Body of pancreas (tissue), 4 donors: ENCODE measurements around the gene CDK14. TPM values are rescaled to one million over a fixed set of nuclear protein-coding genes. Genes with fewer than 3 reads are reported as not detected.
"Not testable (repeated sequence)": the region's sequence is repeated elsewhere in the genome, so short reads cannot be mapped to it uniquely, and the experiment has no call there.

Experiments
- ATAC-seq: fragments of 150-250 bp; one replicate; pipeline ENCODE4 v1.9.1; 2016
- DNase-seq, 4 donors: peaks; one replicate each; pipeline ENCODE4 v3.0.0-alpha.2; 2019
- H3K27ac ChIP-seq, 4 donors: fragments of 200-600 bp; sonication (generic); 1 replicate in 3 of 4; 2 replicates in 1 of 4; pipeline versions ENCODE4 v1.5.1 to v1.6.1; 2016 to 2019; ENCODE audit warnings: mild to moderate bottlenecking in 1 of 4, mixed read lengths in 1 of 4, moderate library complexity in 1 of 4
- H3K27me3 ChIP-seq, 2 donors: fragments of 200-600 bp; sonication (generic); one replicate each; pipeline ENCODE4 v1.6.0; 2016; ENCODE audit warnings: mild to moderate bottlenecking in 1 of 2
- H3K36me3 ChIP-seq, 2 donors: fragments of 200-600 bp; sonication (generic); replicated peaks in 1 of 2; 2 replicates each; pipeline ENCODE4 v1.5.1; 2016; ENCODE audit warnings: low read depth in 2 of 2; ENCODE audit not compliant: insufficient read depth in 1 of 2
- H3K4me1 ChIP-seq: fragments of 200-600 bp; sonication (generic); one replicate; pipeline ENCODE4 v1.6.0; 2016
- H3K4me3 ChIP-seq, 2 donors: fragments of 200-600 bp; sonication (generic); 1 replicate in 1 of 2; 2 replicates in 1 of 2; pipeline ENCODE4 v1.5.1; 2016 to 2019
- H3K9me3 ChIP-seq, 3 donors: fragments of 200-600 bp; sonication (generic); 1 replicate in 2 of 3; 2 replicates in 1 of 3; pipeline ENCODE4 v1.5.1; 2016
- CTCF ChIP-seq, 7 experiments: fragments of 450-650 bp in 4 of 7; fragments of 200-600 bp in 3 of 7; sonication (generic) in 3 of 7; IDR thresholded peaks; one replicate each; pipeline ENCODE4 v1.5.1; 2016 to 2019; ENCODE audit warnings: antibody characterized with exemption in 7 of 7
- POLR2A ChIP-seq, 3 donors: fragments of 450-650 bp; IDR thresholded peaks; one replicate each; pipeline ENCODE4 v1.6.1; 2016; ENCODE audit warnings: antibody characterized with exemption in 3 of 3, mild to moderate bottlenecking in 2 of 3
- WGBS, 2 donors: methylation state at CpG; one replicate each; pipeline ENCODE4 v1.1.5; 2017; 5-methylcytosine and 5-hydroxymethylcytosine counted together
- intact Hi-C: fragments of 100-400 bp; cut with DNase I; formaldehyde crosslinking; loops from one replicate; pipeline ENCODE4 v1.15.1; 2023
- total RNA-seq, 2 donors: library from RNA; depleted of rRNA; stranded (reverse); fragments of >200 nt; gene quantifications; one replicate each; pipeline ENCODE4 v1.1.0, GENCODE V29; 2016

The CDK14 gene
- total RNA-seq, 2 donors from 2014 or later: 21.8 to 35.6 TPM

- Histone ChIP-seq H3K27ac (no peak overlapping the region), H3K4me3 (no peak overlapping the region), H3K4me1 (no peaks in the 10 kb centered on the region), H3K36me3 (no peaks in the 10 kb centered on the region), H3K27me3 (no peaks in the 10 kb centered on the region), H3K9me3 (no peaks in the 10 kb centered on the region)
- WGBS, 2 donors: 92 to 96% methylated on average over 4 of the region's 4 CpGs
- ATAC-seq (no peak), DNase-seq (no peak)
- intact Hi-C loops: no loop called here
- TF ChIP-seq POLR2A (IDR thresholded peaks at IDR 0.05) (no peak), CTCF (IDR thresholded peaks at IDR 0.05) (no peak)
These were observed 321.4 kb downstream of the CDK14 start for GRCh38 chr7:90917539-90917938.

DNA sequence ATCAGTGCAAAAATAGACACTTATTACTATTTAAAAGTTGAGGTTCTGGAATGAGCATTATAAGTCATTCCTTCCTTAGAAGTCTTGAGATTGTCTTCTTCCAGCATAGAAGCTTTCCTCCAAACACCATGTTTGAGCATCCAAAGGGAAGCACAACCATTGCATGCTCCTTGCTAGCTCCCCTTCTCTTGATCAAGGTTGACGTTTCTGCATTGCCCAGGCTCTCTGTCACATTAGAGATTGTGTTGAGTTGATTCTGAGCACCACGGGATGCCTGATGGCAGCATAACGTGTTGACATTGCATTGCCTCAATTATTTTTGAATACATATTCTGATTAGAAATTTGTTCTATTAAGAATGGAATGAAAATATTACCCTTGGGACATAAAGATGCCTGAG lies 322.2 kb downstream of the CDK14 start:
- WGBS, 2 donors: 62 to 71% methylated on average over 3 of the region's 3 CpGs
- Histone ChIP-seq H3K4me1 (no peaks in the 10 kb centered on the region), H3K4me3 (no peak overlapping the region), H3K27ac (no peak overlapping the region), H3K36me3 (no peaks in the 10 kb centered on the region), H3K9me3 (no peaks in the 10 kb centered on the region), H3K27me3 (no peaks in the 10 kb centered on the region)
- ATAC-seq (no peak), DNase-seq (no peak)
- intact Hi-C loops: no loop called here
- no peak for TF ChIP-seq CTCF (IDR thresholded peaks at IDR 0.05)
- no peak for TF ChIP-seq POLR2A (IDR thresholded peaks at IDR 0.05)

GRCh38 chr7:90919816-90920215 lies 323.7 kb downstream of the CDK14 start:
- intact Hi-C loops: no loop called here
- Histone ChIP-seq H3K4me3 (no peak overlapping the region), H3K27ac (no peak overlapping the region), H3K9me3 (no peaks in the 10 kb centered on the region), H3K36me3 (no peaks in the 10 kb centered on the region), H3K4me1 (no peaks in the 10 kb centered on the region), H3K27me3 (no peaks in the 10 kb centered on the region)
- no peak for DNase-seq
- TF ChIP-seq POLR2A (IDR thresholded peaks at IDR 0.05): no peak
- no peak for TF ChIP-seq CTCF (IDR thresholded peaks at IDR 0.05)
- 92 to 97% methylated on average over 2 of the region's 2 CpGs for WGBS, 2 donors
- no peak for ATAC-seq

DNA sequence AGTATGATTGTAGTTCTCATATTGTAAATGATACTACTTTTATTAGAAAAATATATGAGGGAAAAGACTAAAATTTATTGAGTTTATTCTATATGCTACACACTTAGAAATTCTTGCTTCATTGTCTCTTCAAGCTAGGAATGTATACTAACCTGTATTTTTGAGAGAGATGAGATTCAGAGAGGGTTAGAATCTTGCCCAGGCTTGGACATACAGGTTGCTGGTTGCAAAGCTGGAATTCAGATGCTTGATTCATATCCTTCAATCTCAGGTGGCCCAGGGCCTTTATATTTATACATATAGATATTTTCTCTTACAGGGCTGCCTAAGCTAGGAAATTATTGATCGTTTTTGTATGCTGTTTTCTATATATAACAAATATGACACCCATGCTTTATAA lies 324.2 kb downstream of the CDK14 start:
- intact Hi-C loops: no loop called here
- TF ChIP-seq CTCF (IDR thresholded peaks at IDR 0.05) (no peak), POLR2A (IDR thresholded peaks at IDR 0.05) (no peak)
- no peak overlapping the region for H3K4me3 ChIP-seq
- H3K9me3 ChIP-seq: no peaks in the 10 kb centered on the region
- no peak for DNase-seq
- no peaks in the 10 kb centered on the region for H3K36me3 ChIP-seq
- no peaks in the 10 kb centered on the region for H3K27me3 ChIP-seq
- ATAC-seq: no peak
- WGBS, 2 donors: 64 to 69% methylated on average over 1 of the region's 1 CpG
- H3K27ac ChIP-seq: no peak overlapping the region
- H3K4me1 ChIP-seq: no peaks in the 10 kb centered on the region

- Histone ChIP-seq H3K9me3 (no peaks in the 10 kb centered on the region), H3K27me3 (no peaks in the 10 kb centered on the region), H3K36me3 (no peaks in the 10 kb centered on the region), H3K4me1 (no peaks in the 10 kb centered on the region), H3K4me3 (no peak overlapping the region), H3K27ac (no peak overlapping the region)
- intact Hi-C loops: no loop called here
- TF ChIP-seq CTCF (IDR thresholded peaks at IDR 0.05) (no peak), POLR2A (IDR thresholded peaks at IDR 0.05) (no peak)
- DNase-seq: no peak
- no peak for ATAC-seq
- WGBS, 2 donors: 96 to 98% methylated on average over 2 of the region's 2 CpGs
These were observed 327.4 kb downstream of the CDK14 start for GRCh38 chr7:90923541-90923997.

GRCh38 chr7:90928700-90929424 lies 332.7 kb downstream of the CDK14 start:
- H3K4me3 ChIP-seq, H3K27ac ChIP-seq, H3K9me3 ChIP-seq, DNase-seq, intact Hi-C loops, H3K4me1 ChIP-seq, ATAC-seq, H3K27me3 ChIP-seq, H3K36me3 ChIP-seq: not testable (repeated sequence)
- 90 to 95% methylated on average over 12 to 13 of the region's 13 CpGs for WGBS, 2 donors
